IPS DF 6.9 (cell line): ENCODE results near the gene NCOA5.

ENCODE experiments used
- DNase-seq: peaks from one replicate; pipeline ENCODE4 v3.0.0-alpha.2; 2013; ENCODE audit warnings: low read depth, low spot score
- H3K27ac ChIP-seq: one replicate; pipeline ENCODE4 v1.5.1; 2013; ENCODE audit warnings: low read length, control low read depth
- H3K27me3 ChIP-seq: 2 replicates; pipeline ENCODE4 v1.6.1; 2013; ENCODE audit warnings: mild to moderate bottlenecking, low read length; ENCODE audit not compliant: control insufficient read depth, insufficient read depth
- H3K36me3 ChIP-seq: 2 replicates; pipeline ENCODE4 v1.6.1; 2013; ENCODE audit warnings: low read length; ENCODE audit not compliant: control insufficient read depth, insufficient read depth
- H3K4me1 ChIP-seq: 2 replicates; pipeline ENCODE4 v1.6.1; 2013; ENCODE audit warnings: low read length; ENCODE audit not compliant: control insufficient read depth, insufficient read depth
- H3K4me3 ChIP-seq: 2 replicates; pipeline ENCODE4 v1.5.1; 2013; ENCODE audit warnings: mild to moderate bottlenecking, low read length
- H3K9me3 ChIP-seq: 2 replicates; pipeline ENCODE4 v1.6.1; 2013; ENCODE audit warnings: low read length, inconsistent platforms; ENCODE audit not compliant: control insufficient read depth, insufficient read depth
- WGBS: extraction: QIAGEN DNeasy Blood & Tissue Kit; methylation state at CpG from one replicate; pipeline ENCODE4 v1.1.7; 2013; ENCODE audit warnings: mixed read lengths, missing lambda C conversion rate; ENCODE audit not compliant: insufficient read length, insufficient coverage; 5-methylcytosine and 5-hydroxymethylcytosine counted together

NCOA5 gene

GRCh38 chr20:46074006-46074405 lies 15.8 kb downstream of the NCOA5 start:
- peaks cover 3% of the 10 kb centered on the region; the same call in 1 of the 2 replicates for H3K36me3 ChIP-seq
- WGBS: no CpG with 5 or more reads among the region's 3 CpGs
- peaks cover 3% of the 10 kb centered on the region; the same call in 1 of the 2 replicates for H3K4me1 ChIP-seq
- no peaks in the 10 kb centered on the region for H3K9me3 ChIP-seq
- no peak overlapping the region for H3K27ac ChIP-seq
- no peaks in the 10 kb centered on the region for H3K27me3 ChIP-seq
- no peak overlapping the region for H3K4me3 ChIP-seq
- no peak for DNase-seq

- no peak for DNase-seq
- Histone ChIP-seq H3K36me3 (peaks cover 3% of the 10 kb centered on the region; the same call in 1 of the 2 replicates), H3K27ac (no peak overlapping the region), H3K27me3 (no peaks in the 10 kb centered on the region), H3K4me3 (no peak overlapping the region), H3K9me3 (no peaks in the 10 kb centered on the region), H3K4me1 (peaks cover 3% of the 10 kb centered on the region; the same call in 1 of the 2 replicates)
- WGBS: no CpG with 5 or more reads among the region's 3 CpGs
Measured at GRCh38 chr20:46073443-46073842, 16.3 kb downstream of the NCOA5 start.

DNA sequence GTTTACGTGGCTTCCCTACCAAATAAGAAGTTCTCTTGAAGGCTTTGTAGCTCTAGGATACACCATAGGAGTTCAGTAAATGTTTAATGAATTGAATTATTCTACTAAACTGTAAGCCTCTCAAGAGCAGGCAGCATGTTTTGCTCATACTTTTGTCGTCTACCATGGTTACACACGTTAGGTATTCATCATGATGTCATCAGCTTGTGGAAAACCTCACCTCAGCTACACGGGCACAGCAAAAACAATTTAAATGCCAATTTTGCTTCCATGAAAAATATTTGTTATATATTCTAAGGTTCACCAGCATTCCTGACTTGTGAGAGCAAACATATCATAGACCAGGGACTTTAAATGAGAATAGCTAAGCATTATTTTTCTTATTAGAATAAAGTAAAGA lies 16.7 kb downstream of the NCOA5 start:
- Histone ChIP-seq H3K27ac (no peak overlapping the region), H3K4me3 (no peak overlapping the region), H3K4me1 (peaks cover 3% of the 10 kb centered on the region; the same call in 1 of the 2 replicates), H3K36me3 (peaks cover 3% of the 10 kb centered on the region; the same call in 1 of the 2 replicates), H3K9me3 (no peaks in the 10 kb centered on the region), H3K27me3 (no peaks in the 10 kb centered on the region)
- WGBS: no CpG with 5 or more reads among the region's 4 CpGs
- DNase-seq: no peak

GRCh38 chr20:46071573-46071972 lies 18.2 kb downstream of the NCOA5 start:
- H3K9me3 ChIP-seq: no peaks in the 10 kb centered on the region
- H3K36me3 ChIP-seq: peaks cover 3% of the 10 kb centered on the region; the same call in 1 of the 2 replicates
- no peak for DNase-seq
- no CpG with 5 or more reads among the region's 3 CpGs for WGBS
- peaks cover 3% of the 10 kb centered on the region; the same call in 1 of the 2 replicates for H3K4me1 ChIP-seq
- no peak overlapping the region for H3K27ac ChIP-seq
- H3K27me3 ChIP-seq: no peaks in the 10 kb centered on the region
- no peak overlapping the region for H3K4me3 ChIP-seq

DNA sequence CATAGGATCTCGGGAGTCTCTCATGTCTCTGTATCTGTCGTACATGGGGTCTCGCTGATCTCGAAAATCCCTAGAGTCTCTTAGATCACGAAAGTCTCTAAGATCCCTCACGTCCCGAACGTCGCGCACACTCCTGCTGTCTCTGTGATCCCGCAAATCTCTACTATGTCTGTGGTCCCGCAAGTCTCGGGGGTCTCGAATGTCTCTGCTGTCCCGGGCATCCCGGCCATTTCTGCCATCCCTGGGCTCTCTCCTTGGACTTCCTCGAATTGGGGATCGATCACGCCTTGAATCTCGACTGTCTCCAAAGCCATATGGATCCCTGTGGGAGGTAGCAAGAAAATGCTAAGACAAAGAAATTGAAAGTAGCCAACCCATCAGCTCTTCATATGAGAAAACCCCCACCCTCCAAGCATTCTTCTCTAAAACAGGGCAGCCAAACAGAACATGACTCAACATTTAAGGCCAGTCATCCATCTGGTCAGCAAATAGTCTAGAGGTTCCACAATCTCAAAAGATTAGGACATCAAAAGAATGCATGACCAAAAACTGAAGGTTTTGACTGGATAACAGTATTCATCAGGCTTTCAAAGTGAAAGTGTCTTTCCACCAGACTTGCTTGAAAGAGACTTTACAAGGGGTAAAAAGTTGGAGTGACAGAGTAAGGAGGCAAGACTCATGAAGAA lies 19.4 kb downstream of the NCOA5 start:
- no peak for DNase-seq
- WGBS: no CpG with 5 or more reads among the region's 20 CpGs
- H3K9me3 ChIP-seq: no peaks in the 10 kb centered on the region
- H3K4me3 ChIP-seq: no peak overlapping the region
- H3K4me1 ChIP-seq: peaks cover 3% of the 10 kb centered on the region; the same call in 1 of the 2 replicates
- peaks cover 12% of the 10 kb centered on the region; the same call in 1 of the 2 replicates for H3K36me3 ChIP-seq
- no peaks in the 10 kb centered on the region for H3K27me3 ChIP-seq
- no peak overlapping the region for H3K27ac ChIP-seq

- Histone ChIP-seq H3K4me1 (no peaks in the 10 kb centered on the region), H3K27ac (no peak overlapping the region), H3K36me3 (peaks cover 39% of the 10 kb centered on the region), H3K27me3 (no peaks in the 10 kb centered on the region), H3K4me3 (no peak overlapping the region), H3K9me3 (no peaks in the 10 kb centered on the region)
- no CpG with 5 or more reads among the region's 3 CpGs for WGBS
- no peak for DNase-seq
Measured at GRCh38 chr20:46065691-46066090, 24.1 kb downstream of the NCOA5 start.

DNA sequence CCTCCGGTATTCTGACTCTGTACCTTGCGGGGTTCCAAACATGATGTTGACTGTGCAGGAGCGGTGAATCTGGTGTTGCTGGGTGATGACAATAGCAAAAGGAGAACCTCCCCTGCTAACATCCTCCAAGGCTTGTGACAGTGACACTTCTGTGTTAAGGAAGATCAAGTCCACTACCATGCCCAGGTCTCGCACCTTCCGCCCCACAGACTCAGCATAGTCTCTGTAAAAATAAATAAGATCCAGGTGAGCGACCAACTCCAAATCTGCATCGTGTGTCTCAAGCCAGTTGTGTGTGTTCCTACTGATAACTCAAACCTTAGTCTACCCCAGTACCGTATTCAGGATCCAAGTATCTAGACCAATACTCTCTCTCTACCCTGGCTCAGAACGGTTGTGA lies 24.8 kb downstream of the NCOA5 start:
- Histone ChIP-seq H3K4me3 (no peak overlapping the region), H3K9me3 (no peaks in the 10 kb centered on the region), H3K4me1 (no peaks in the 10 kb centered on the region), H3K27ac (no peak overlapping the region), H3K27me3 (no peaks in the 10 kb centered on the region), H3K36me3 (peaks cover 39% of the 10 kb centered on the region)
- no peak for DNase-seq
- no CpG with 5 or more reads among the region's 9 CpGs for WGBS

- Histone ChIP-seq H3K9me3 (no peaks in the 10 kb centered on the region), H3K4me1 (0 out of 2 replicates have a peak, but pooled peaks cover 1% of the 10 kb centered on the region), H3K27me3 (no peaks in the 10 kb centered on the region), H3K4me3 (no peak overlapping the region), H3K36me3 (peaks cover 37% of the 10 kb centered on the region), H3K27ac (no peak overlapping the region)
- WGBS: no CpG with 5 or more reads among the region's 3 CpGs
- no peak for DNase-seq
Measured at GRCh38 chr20:46063652-46064054, 26.1 kb downstream of the NCOA5 start.

- Histone ChIP-seq H3K9me3 (no peaks in the 10 kb centered on the region), H3K4me3 (no peak overlapping the region), H3K36me3 (peaks cover 37% of the 10 kb centered on the region), H3K4me1 (0 out of 2 replicates have a peak, but pooled peaks cover 1% of the 10 kb centered on the region), H3K27ac (no peak overlapping the region), H3K27me3 (peaks cover 1% of the 10 kb centered on the region)
- no peak for DNase-seq
- no CpG with 5 or more reads among the region's 8 CpGs for WGBS
Measured at GRCh38 chr20:46063151-46063550, 26.6 kb downstream of the NCOA5 start.

GRCh38 chr20:46062621-46063020 lies 27.1 kb downstream of the NCOA5 start:
- H3K4me3 ChIP-seq: no peak overlapping the region
- WGBS: no CpG with 5 or more reads among the region's 12 CpGs
- DNase-seq: no peak
- H3K27ac ChIP-seq: no peak overlapping the region
- no peaks in the 10 kb centered on the region for H3K9me3 ChIP-seq
- H3K4me1 ChIP-seq: peaks cover 4% of the 10 kb centered on the region; the same call in 1 of the 2 replicates
- peaks cover 6% of the 10 kb centered on the region for H3K27me3 ChIP-seq
- peaks cover 37% of the 10 kb centered on the region for H3K36me3 ChIP-seq

DNA sequence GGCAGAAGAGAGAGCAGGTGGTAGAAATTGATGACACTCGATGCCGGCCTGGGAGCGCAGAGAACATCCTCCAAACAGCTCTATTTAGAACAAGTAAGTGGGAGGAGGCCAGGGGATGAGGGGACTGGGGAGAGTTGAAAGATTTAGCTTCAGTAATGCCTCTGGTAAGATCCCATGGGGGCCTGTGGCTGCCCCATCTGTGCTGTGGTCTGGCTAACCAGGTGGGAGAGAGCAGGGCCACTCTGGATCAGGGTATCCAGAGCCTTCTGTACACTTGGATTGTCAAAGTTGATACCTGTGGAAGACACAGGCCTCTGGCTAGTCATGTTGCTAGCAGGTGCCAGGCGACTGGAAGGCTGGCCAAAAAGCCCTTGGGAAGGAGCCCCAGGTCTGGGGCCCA lies 27.6 kb downstream of the NCOA5 start:
- Histone ChIP-seq H3K27me3 (peaks cover 7% of the 10 kb centered on the region), H3K4me1 (peaks cover 4% of the 10 kb centered on the region; the same call in 1 of the 2 replicates), H3K36me3 (peaks cover 37% of the 10 kb centered on the region), H3K4me3 (no peak overlapping the region), H3K9me3 (no peaks in the 10 kb centered on the region), H3K27ac (no peak overlapping the region)
- WGBS: no CpG with 5 or more reads among the region's 4 CpGs
- DNase-seq: no peak
